Right cardiac atrium (tissue), 5 donors: ENCODE data around the gene GCLC. TPM values are rescaled to one million over a fixed set of nuclear protein-coding genes. Genes with fewer than 3 reads are reported as not detected.
"Not testable (repeated sequence)": the region's sequence is repeated elsewhere in the genome, so short reads cannot be mapped to it uniquely, and the experiment has no call there.

ENCODE experiments used
- ATAC-seq, 2 donors: fragments of 200-7000 bp; cut with Tn5 transposase; one replicate each; pipeline versions ENCODE4 v1.8.0 to v1.9.1; 2020; ENCODE audit warnings: moderate library complexity in 2 of 2, mild to moderate bottlenecking in 1 of 2
- DNase-seq, 3 donors: peaks; one replicate each; pipeline ENCODE4 v3.0.0-alpha.2; 2020
- H3K27ac ChIP-seq: one replicate; pipeline ENCODE4 v1.5.1; 2013; ENCODE audit warnings: mild to moderate bottlenecking, low read length, control low read depth, moderate library complexity
- H3K27me3 ChIP-seq: one replicate; pipeline ENCODE4 v1.6.1; 2013; ENCODE audit not compliant: control insufficient read depth, insufficient read depth
- H3K4me1 ChIP-seq: one replicate; pipeline ENCODE4 v1.6.1; 2013; ENCODE audit warnings: low read length; ENCODE audit not compliant: control insufficient read depth, insufficient read depth
- H3K4me3 ChIP-seq: one replicate; pipeline ENCODE4 v1.5.1; 2013; ENCODE audit warnings: low read length, control low read depth
- H3K9me3 ChIP-seq: one replicate; pipeline ENCODE4 v1.6.1; 2013; ENCODE audit warnings: low read length; ENCODE audit not compliant: control insufficient read depth
- WGBS: extraction: QIAGEN DNeasy Blood & Tissue Kit; methylation state at CpG from one replicate; pipeline ENCODE4 v1.1.7; 2013; 5-methylcytosine and 5-hydroxymethylcytosine counted together
- intact Hi-C, 4 donors: fragments of 100-400 bp; cut with DNase I; formaldehyde crosslinking; loops; one replicate each; pipeline versions ENCODE4 v1.11.0 to v1.14.0; 2022 to 2023
- polyA plus RNA-seq: library from polyadenylated mRNA; stranded (reverse); fragments of 200-250 nt; gene quantifications from one replicate; pipeline ENCODE4 v1.2.3, GENCODE V29; 2013
- total RNA-seq, 4 donors: library from RNA; stranded (reverse); fragmentation: NEBNext Ultra II Directional; extraction: Animal tissue kit (Norgen Biotek cat#: 25700); gene quantifications; one replicate each; pipeline ENCODE4 v1.2.1, GENCODE V29; 2021
- donor health status: healthy with polysubstance abuse.
- donor health status: DM: no; HTN: yes; CAD: no.
- donor health status: DM: no; HTN: no; CAD: no.
- donor health status: DM: no; HTN: yes; CAD: no; lungs with severe emphysema.
- donor health status: DM: yes; HTN: yes; CAD: no.

GCLC gene
- total and polyA plus RNA-seq, 5 donors = 9.8 to 29.9 (median 22.2) TPM

GRCh38 chr6:53556986-53557715 lies 12.2 kb upstream of the GCLC start:
- DNase-seq (no peak), ATAC-seq (no peak)
- H3K27ac ChIP-seq = no peak overlapping the region
- no peaks in the 10 kb centered on the region for H3K4me1 ChIP-seq
- H3K9me3 ChIP-seq = no peaks in the 10 kb centered on the region
- H3K27me3 ChIP-seq = no peaks in the 10 kb centered on the region
- 92% methylated on average over 2 of the region's 2 CpGs for WGBS
- H3K4me3 ChIP-seq = no peak overlapping the region
- intact Hi-C loops = loop anchor here in 1 of 4 donors (10.0 kb wide), 1 partner anchor 88 kb away; no protein-coding TSS in a partner anchor

- H3K27me3 ChIP-seq, H3K9me3 ChIP-seq, ATAC-seq, H3K27ac ChIP-seq, H3K4me3 ChIP-seq, H3K4me1 ChIP-seq, DNase-seq: not testable (repeated sequence)
- 69% methylated on average over 3 of the region's 3 CpGs for WGBS
- intact Hi-C loops = loop anchor here in 1 of 4 donors (10.0 kb wide), 1 partner anchor 91 kb away; no protein-coding TSS in a partner anchor
Measured at GRCh38 chr6:53553600-53553999, 8.7 kb upstream of the GCLC start.

- H3K4me1 ChIP-seq, ATAC-seq, H3K4me3 ChIP-seq, H3K27ac ChIP-seq, H3K9me3 ChIP-seq, H3K27me3 ChIP-seq, DNase-seq: not testable (repeated sequence)
- 80% methylated on average over 7 of the region's 7 CpGs for WGBS
- intact Hi-C loops = loop anchor here in 1 of 4 donors (10.0 kb wide), 1 partner anchor 93 kb away; no protein-coding TSS in a partner anchor
Measured at GRCh38 chr6:53551681-53552080, 6.8 kb upstream of the GCLC start.

- H3K4me1 ChIP-seq = peaks cover 4% of the 10 kb centered on the region
- H3K4me3 ChIP-seq = peak overlapping the region; percentile 46
- peak; percentile 98 for ATAC-seq
- no peaks in the 10 kb centered on the region for H3K27me3 ChIP-seq
- intact Hi-C loops = loop anchor here in 3 of 4 donors (5.0 to 10.0 kb wide), 2 partner anchors 97 to 99 kb away; no protein-coding TSS in a partner anchor
- H3K9me3 ChIP-seq = no peaks in the 10 kb centered on the region
- 1% methylated on average over 57 of the region's 57 CpGs for WGBS
- peak; percentile 99 for DNase-seq
- H3K27ac ChIP-seq = peak overlapping the region; percentile 91
Measured at GRCh38 chr6:53547811-53548496, 3.1 kb upstream of the GCLC start.

GRCh38 chr6:53547166-53547810 lies 2.4 kb upstream of the GCLC start:
- Histone ChIP-seq H3K9me3 (no peaks in the 10 kb centered on the region), H3K4me1 (peaks cover 4% of the 10 kb centered on the region), H3K4me3 (peak overlapping the region; percentile 46), H3K27me3 (no peaks in the 10 kb centered on the region), H3K27ac (no peak overlapping the region)
- 13% methylated on average over 12 of the region's 12 CpGs for WGBS
- peak; percentile 3 to 29 for ATAC-seq
- intact Hi-C loops = loop anchor here in 3 of 4 donors (5.0 to 10.0 kb wide), 2 partner anchors 98 to 100 kb away; no protein-coding TSS in a partner anchor
- DNase-seq = peak in 1 of 3 donors; percentile 55

GRCh38 chr6:53546281-53546680 lies 1.4 kb upstream of the GCLC start:
- intact Hi-C loops = loop anchor here in 3 of 4 donors (5.0 to 10.0 kb wide), 2 partner anchors 99 to 101 kb away; no protein-coding TSS in a partner anchor
- Histone ChIP-seq H3K9me3 (no peaks in the 10 kb centered on the region), H3K4me3 (no peak overlapping the region), H3K27me3 (no peaks in the 10 kb centered on the region), H3K27ac (no peak overlapping the region), H3K4me1 (peaks cover 4% of the 10 kb centered on the region)
- WGBS = 87% methylated on average over 2 of the region's 2 CpGs
- DNase-seq (no peak), ATAC-seq (no peak)

- WGBS = under 1% methylated on average over 24 of the region's 24 CpGs
- intact Hi-C loops = loop anchor here in 2 of 4 donors (10.0 kb wide), 1 partner anchor 101 kb away; no protein-coding TSS in a partner anchor
- Histone ChIP-seq H3K9me3 (no peaks in the 10 kb centered on the region), H3K27ac (peak overlapping the region; percentile 90), H3K27me3 (no peaks in the 10 kb centered on the region), H3K4me3 (peak overlapping the region; percentile 69), H3K4me1 (peaks cover 4% of the 10 kb centered on the region)
- no peak for DNase-seq
- ATAC-seq = no peak
Measured at GRCh38 chr6:53544217-53544469, 758 bp downstream of the GCLC start.

- 4% methylated on average over 7 of the region's 7 CpGs for WGBS
- intact Hi-C loops = loop anchor here in 2 of 4 donors (10.0 kb wide), 1 partner anchor 101 kb away; no protein-coding TSS in a partner anchor
- Histone ChIP-seq H3K9me3 (no peaks in the 10 kb centered on the region), H3K4me1 (peaks cover 3% of the 10 kb centered on the region), H3K4me3 (peak overlapping the region; percentile 69), H3K27ac (no peak overlapping the region), H3K27me3 (no peaks in the 10 kb centered on the region)
- no peak for DNase-seq
- no peak for ATAC-seq
Measured at GRCh38 chr6:53543359-53544216, 1.3 kb downstream of the GCLC start.

- Histone ChIP-seq H3K27me3 (no peaks in the 10 kb centered on the region), H3K9me3 (no peaks in the 10 kb centered on the region), H3K4me3 (no peak overlapping the region), H3K27ac (no peak overlapping the region), H3K4me1 (no peaks in the 10 kb centered on the region)
- ATAC-seq (no peak), DNase-seq (no peak)
- intact Hi-C loops = loop anchor here in 2 of 4 donors (10.0 kb wide), 1 partner anchor 103 kb away; no protein-coding TSS in a partner anchor
- 98% methylated on average over 7 of the region's 7 CpGs for WGBS
Measured at GRCh38 chr6:53541900-53542299, 3.0 kb downstream of the GCLC start.

GRCh38 chr6:53540129-53540692 lies 4.7 kb downstream of the GCLC start:
- Histone ChIP-seq H3K27me3 (no peaks in the 10 kb centered on the region), H3K4me3 (no peak overlapping the region), H3K9me3 (no peaks in the 10 kb centered on the region), H3K4me1 (no peaks in the 10 kb centered on the region), H3K27ac (no peak overlapping the region)
- ATAC-seq = no peak
- 87% methylated on average over 4 of the region's 4 CpGs for WGBS
- DNase-seq = no peak
- intact Hi-C loops = loop anchor here in 2 of 4 donors (10.0 kb wide), 1 partner anchor 105 kb away; no protein-coding TSS in a partner anchor
